HEK293 (cell line): ENCODE results near the gene MARK4.

Experiments used
- CTCF ChIA-PET: fragments of 350-600 bp; formaldehyde crosslinking; extraction: SDS; loops from one replicate; lab custom pipeline; 2021; ENCODE audit warnings: antibody characterized with exemption; lab: Yijun Ruan, JAX
- POLR2A ChIA-PET: fragments of 300-600 bp; formaldehyde crosslinking; extraction: SDS; loops from one replicate; lab custom pipeline; 2020; ENCODE audit warnings: antibody characterized with exemption, inconsistent platforms; lab: Yijun Ruan, JAX
- H3K27ac ChIP-seq: fragments of 200-500 bp; sonication (Bioruptor generic); 2 replicates; pipeline ENCODE4 v1.5.1; 2014; ENCODE audit warnings: low read depth, low read length, control low read depth, inconsistent platforms; ENCODE audit errors: extremely low read depth
- H3K36me3 ChIP-seq, 2 experiments: fragments of 200-500 bp in 1 of 2; sonication (Bioruptor generic) in 1 of 2; 1 replicate in 1 of 2; 2 replicates in 1 of 2; pipeline ENCODE4 v1.5.1; 2014 to 2017; ENCODE audit warnings: inconsistent platforms in 2 of 2, low read length in 2 of 2; ENCODE audit not compliant: control insufficient read depth in 2 of 2, insufficient read depth in 1 of 2
- H3K4me1 ChIP-seq: fragments of 200-500 bp; sonication (Bioruptor generic); 2 replicates; pipeline ENCODE4 v1.5.1; 2014; ENCODE audit warnings: mild to moderate bottlenecking, low read length, inconsistent platforms; ENCODE audit not compliant: control insufficient read depth, insufficient read depth
- H3K4me3 ChIP-seq: 2 replicates; pipeline ENCODE4 v1.5.1; 2011; ENCODE audit warnings: low read depth, mild to moderate bottlenecking, control low read depth, low read length, moderate library complexity
- H3K9me3 ChIP-seq: fragments of 200-500 bp; sonication (Bioruptor generic); 2 replicates; pipeline ENCODE4 v1.5.1; 2014; ENCODE audit warnings: low read depth, low read length, inconsistent platforms; ENCODE audit not compliant: control insufficient read depth, insufficient read depth
- ZBTB1 ChIP-seq: fragments of 450-650 bp; formaldehyde crosslinking; IDR thresholded peaks from 2 replicates; pipeline ENCODE4 v1.5.1; 2016; ENCODE audit warnings: missing biosample characterization, missing genetic modification characterization
- ZBTB21 ChIP-seq: fragments of 450-650 bp; formaldehyde crosslinking; IDR thresholded peaks from 2 replicates; pipeline ENCODE4 v1.5.1; 2017; ENCODE audit warnings: missing biosample characterization, missing genetic modification characterization
- ZNF121 ChIP-seq: fragments of 450-650 bp; formaldehyde crosslinking; IDR thresholded peaks from 2 replicates; pipeline ENCODE4 v1.5.1; 2016; ENCODE audit warnings: missing biosample characterization, missing genetic modification characterization
- ZNF132 ChIP-seq: fragments of 450-650 bp; formaldehyde crosslinking; IDR thresholded peaks from 2 replicates; pipeline ENCODE4 v1.5.1; 2017; ENCODE audit warnings: missing biosample characterization, missing genetic modification characterization, borderline replicate concordance
- ZNF184 ChIP-seq: fragments of 450-650 bp; IDR thresholded peaks from 2 replicates; pipeline ENCODE4 v1.5.1; 2018; ENCODE audit warnings: missing biosample characterization, mild to moderate bottlenecking, missing genetic modification characterization
- ZNF223 ChIP-seq: fragments of 450-650 bp; formaldehyde crosslinking; IDR thresholded peaks from 2 replicates; pipeline ENCODE4 v1.5.1; 2016; ENCODE audit warnings: missing biosample characterization, missing genetic modification characterization
- ZNF335 ChIP-seq: fragments of 450-650 bp; formaldehyde crosslinking; conservative IDR thresholded peaks from 2 replicates; pipeline ENCODE4 v1.5.1; 2016; ENCODE audit warnings: missing biosample characterization, missing genetic modification characterization
- ZNF473 ChIP-seq: fragments of 450-650 bp; formaldehyde crosslinking; IDR thresholded peaks from 2 replicates; pipeline ENCODE4 v1.5.1; 2017; ENCODE audit warnings: missing biosample characterization, missing genetic modification characterization
- ZNF677 ChIP-seq: fragments of 450-650 bp; IDR thresholded peaks from 2 replicates; pipeline ENCODE4 v1.5.0; 2018; ENCODE audit warnings: missing biosample characterization, mild to moderate bottlenecking, missing genetic modification characterization, moderate library complexity
- ZNF701 ChIP-seq: fragments of 450-650 bp; formaldehyde crosslinking; IDR thresholded peaks from 2 replicates; pipeline ENCODE4 v1.5.1; 2016; ENCODE audit warnings: missing biosample characterization, missing genetic modification characterization
- ZNF768 ChIP-seq: fragments of 450-650 bp; formaldehyde crosslinking; IDR thresholded peaks from 2 replicates; pipeline ENCODE4 v1.5.1; 2018; ENCODE audit warnings: missing biosample characterization, mild to moderate bottlenecking, missing genetic modification characterization
- TF ChIP-seq, protein P1 (sequence below): fragments of 450-650 bp; formaldehyde crosslinking; IDR thresholded peaks from 2 replicates; pipeline ENCODE4 v1.5.1; 2016; ENCODE audit warnings: missing biosample characterization, missing genetic modification characterization
- TF ChIP-seq, protein P2 (sequence below): fragments of 450-650 bp; formaldehyde crosslinking; IDR thresholded peaks from 2 replicates; pipeline ENCODE4 v1.5.1; 2016; ENCODE audit warnings: missing biosample characterization, missing genetic modification characterization
- TF ChIP-seq, protein P3 (sequence below): fragments of 450-650 bp; formaldehyde crosslinking; IDR thresholded peaks from 2 replicates; pipeline ENCODE4 v1.5.1; 2016; ENCODE audit warnings: missing biosample characterization, missing genetic modification characterization
- TF ChIP-seq, protein P4 (sequence below): fragments of 450-650 bp; formaldehyde crosslinking; IDR thresholded peaks from 2 replicates; pipeline ENCODE4 v1.5.1; 2017; ENCODE audit warnings: missing biosample characterization, mild to moderate bottlenecking, missing genetic modification characterization, moderate library complexity
- TF ChIP-seq, protein P5 (sequence below): fragments of 450-650 bp; formaldehyde crosslinking; optimal IDR thresholded peaks from 2 replicates; pipeline ENCODE3; 2016; ENCODE audit warnings: missing biosample characterization, mild to moderate bottlenecking, missing genetic modification characterization

Gene MARK4

DNA sequence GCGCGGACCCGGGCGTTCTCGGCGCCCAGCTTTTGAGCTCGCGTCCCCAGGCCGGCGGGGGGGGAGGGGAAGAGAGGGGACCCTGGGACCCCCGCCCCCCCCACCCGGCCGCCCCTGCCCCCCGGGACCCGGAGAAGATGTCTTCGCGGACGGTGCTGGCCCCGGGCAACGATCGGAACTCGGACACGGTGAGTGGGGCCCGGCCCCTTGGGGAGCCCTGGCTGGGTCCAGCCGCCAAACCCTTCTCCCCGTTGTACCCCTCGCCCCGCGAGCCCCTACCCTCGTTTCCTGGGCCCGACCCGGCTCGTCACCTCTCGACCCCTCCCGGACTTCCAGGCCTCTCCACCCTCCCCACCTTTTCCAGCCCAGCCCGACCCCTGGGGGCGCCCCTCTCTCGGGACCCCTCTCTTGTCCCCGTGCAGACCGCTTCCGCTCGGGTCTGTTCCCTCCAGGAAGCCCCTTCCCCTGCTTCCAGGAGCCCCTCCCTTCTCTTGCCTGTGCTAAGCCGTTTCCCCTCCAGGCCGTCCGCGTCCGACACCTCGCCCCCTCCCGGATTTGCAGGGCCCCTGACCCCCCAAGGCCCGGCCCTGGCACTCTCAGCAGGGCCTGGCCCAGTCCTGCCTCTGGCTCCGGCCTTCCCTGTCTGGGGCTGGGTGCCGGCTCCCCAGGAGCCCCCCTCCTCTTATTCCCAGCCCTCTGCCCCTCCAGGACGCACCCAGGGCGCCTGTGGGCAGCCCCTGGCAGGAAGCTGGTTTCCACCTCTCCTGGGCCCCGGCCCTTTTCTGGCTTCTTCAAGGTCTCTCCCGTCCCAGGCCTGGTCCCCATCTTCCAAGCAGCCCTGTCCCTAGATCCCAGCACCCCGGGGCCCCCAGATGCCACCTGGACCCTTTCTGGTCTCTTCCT, 632 bp downstream of the MARK4 start (continued):
- TF ChIP-seq ZNF701 (tag by site-specific recombination) (no peak), ZBTB1 (tag by site-specific recombination) (no peak), ZNF473 (no peak), ZNF132 (tag by site-specific recombination) (no peak), ZNF677 (tag by site-specific recombination) (no peak), ZNF121 (no peak), ZNF223 (tag by site-specific recombination) (no peak), ZNF184 (tag by site-specific recombination) (no peak), ZBTB21 (tag by site-specific recombination) (no peak)
- TF ChIP-seq, protein P1, sequence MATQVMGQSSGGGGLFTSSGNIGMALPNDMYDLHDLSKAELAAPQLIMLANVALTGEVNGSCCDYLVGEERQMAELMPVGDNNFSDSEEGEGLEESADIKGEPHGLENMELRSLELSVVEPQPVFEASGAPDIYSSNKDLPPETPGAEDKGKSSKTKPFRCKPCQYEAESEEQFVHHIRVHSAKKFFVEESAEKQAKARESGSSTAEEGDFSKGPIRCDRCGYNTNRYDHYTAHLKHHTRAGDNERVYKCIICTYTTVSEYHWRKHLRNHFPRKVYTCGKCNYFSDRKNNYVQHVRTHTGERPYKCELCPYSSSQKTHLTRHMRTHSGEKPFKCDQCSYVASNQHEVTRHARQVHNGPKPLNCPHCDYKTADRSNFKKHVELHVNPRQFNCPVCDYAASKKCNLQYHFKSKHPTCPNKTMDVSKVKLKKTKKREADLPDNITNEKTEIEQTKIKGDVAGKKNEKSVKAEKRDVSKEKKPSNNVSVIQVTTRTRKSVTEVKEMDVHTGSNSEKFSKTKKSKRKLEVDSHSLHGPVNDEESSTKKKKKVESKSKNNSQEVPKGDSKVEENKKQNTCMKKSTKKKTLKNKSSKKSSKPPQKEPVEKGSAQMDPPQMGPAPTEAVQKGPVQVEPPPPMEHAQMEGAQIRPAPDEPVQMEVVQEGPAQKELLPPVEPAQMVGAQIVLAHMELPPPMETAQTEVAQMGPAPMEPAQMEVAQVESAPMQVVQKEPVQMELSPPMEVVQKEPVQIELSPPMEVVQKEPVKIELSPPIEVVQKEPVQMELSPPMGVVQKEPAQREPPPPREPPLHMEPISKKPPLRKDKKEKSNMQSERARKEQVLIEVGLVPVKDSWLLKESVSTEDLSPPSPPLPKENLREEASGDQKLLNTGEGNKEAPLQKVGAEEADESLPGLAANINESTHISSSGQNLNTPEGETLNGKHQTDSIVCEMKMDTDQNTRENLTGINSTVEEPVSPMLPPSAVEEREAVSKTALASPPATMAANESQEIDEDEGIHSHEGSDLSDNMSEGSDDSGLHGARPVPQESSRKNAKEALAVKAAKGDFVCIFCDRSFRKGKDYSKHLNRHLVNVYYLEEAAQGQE (tag by site-specific recombination), result no peak
- TF ChIP-seq, protein P2, sequence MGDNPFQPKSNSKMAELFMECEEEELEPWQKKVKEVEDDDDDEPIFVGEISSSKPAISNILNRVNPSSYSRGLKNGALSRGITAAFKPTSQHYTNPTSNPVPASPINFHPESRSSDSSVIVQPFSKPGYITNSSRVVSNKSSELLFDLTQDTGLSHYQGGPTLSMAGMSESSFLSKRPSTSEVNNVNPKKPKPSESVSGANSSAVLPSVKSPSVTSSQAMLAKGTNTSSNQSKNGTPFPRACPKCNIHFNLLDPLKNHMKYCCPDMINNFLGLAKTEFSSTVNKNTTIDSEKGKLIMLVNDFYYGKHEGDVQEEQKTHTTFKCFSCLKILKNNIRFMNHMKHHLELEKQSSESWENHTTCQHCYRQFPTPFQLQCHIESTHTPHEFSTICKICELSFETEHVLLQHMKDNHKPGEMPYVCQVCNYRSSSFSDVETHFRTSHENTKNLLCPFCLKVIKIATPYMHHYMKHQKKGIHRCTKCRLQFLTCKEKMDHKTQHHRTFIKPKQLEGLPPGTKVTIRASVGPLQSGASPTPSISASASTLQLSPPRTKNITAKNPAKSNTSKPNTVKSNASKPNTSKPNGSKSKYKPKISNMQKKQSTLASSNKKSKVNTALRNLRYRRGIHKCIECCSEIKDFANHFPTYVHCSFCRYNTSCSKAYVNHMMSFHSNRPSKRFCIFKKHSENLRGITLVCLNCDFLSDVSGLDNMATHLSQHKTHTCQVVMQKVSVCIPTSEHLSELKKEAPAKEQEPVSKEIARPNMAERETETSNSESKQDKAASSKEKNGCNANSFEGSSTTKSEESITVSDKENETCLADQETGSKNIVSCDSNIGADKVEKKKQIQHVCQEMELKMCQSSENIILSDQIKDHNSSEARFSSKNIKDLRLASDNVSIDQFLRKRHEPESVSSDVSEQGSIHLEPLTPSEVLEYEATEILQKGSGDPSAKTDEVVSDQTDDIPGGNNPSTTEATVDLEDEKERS (tag by site-specific recombination), result no peak
- TF ChIP-seq, protein P3, sequence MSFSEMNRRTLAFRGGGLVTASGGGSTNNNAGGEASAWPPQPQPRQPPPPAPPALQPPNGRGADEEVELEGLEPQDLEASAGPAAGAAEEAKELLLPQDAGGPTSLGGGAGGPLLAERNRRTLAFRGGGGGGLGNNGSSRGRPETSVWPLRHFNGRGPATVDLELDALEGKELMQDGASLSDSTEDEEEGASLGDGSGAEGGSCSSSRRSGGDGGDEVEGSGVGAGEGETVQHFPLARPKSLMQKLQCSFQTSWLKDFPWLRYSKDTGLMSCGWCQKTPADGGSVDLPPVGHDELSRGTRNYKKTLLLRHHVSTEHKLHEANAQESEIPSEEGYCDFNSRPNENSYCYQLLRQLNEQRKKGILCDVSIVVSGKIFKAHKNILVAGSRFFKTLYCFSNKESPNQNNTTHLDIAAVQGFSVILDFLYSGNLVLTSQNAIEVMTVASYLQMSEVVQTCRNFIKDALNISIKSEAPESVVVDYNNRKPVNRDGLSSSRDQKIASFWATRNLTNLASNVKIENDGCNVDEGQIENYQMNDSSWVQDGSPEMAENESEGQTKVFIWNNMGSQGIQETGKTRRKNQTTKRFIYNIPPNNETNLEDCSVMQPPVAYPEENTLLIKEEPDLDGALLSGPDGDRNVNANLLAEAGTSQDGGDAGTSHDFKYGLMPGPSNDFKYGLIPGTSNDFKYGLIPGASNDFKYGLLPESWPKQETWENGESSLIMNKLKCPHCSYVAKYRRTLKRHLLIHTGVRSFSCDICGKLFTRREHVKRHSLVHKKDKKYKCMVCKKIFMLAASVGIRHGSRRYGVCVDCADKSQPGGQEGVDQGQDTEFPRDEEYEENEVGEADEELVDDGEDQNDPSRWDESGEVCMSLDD (tag by site-specific recombination), result peak; percentile 84

DNA sequence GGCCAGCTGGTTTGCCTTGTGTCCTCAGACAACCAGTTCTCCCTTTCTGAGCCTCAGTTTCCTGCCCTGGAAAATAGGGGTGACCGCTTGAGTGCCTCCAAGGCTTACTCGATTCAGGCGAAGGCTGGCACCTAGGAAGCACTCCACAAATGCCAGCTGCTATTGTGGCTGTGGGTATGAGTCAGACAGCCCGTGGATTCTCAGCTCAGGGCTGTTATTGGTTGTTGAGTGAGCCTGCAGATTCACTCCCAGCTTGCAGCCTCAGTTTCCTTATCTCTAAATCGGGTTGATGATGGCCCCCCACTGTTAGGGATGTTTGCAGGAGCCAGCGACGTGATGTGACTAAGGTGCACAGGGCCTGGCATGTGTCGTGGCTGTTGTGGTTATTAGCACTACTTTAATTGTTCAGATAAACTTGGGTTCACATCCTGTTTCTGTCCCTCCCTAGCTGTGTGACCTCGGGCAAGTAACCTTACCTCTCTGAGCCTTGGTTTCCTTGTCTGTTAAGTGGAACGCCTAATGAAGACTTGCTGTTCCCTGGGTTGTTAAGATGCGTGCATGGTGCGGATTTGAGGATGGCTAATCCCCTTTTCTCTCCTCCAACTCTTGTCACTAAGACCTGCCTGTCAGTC, 2.4 kb downstream of the MARK4 start:
- Histone ChIP-seq H3K4me3 (no peak overlapping the region), H3K4me1 (peaks cover 3% of the 10 kb centered on the region; the same call in 1 of the 2 replicates), H3K36me3 (peaks cover 7 to 20% of the 10 kb centered on the region in 2 experiments; a peak in 2 of 3 replicates), H3K27ac (no peak overlapping the region), H3K9me3 (no peaks in the 10 kb centered on the region)
- ChIA-PET CTCF (interaction anchor here (1.1 to 1.5 kb wide), 2 partner anchors 73 to 85 kb away, joined by 4 read pairs; no protein-coding TSS in a partner anchor), POLR2A (no interaction called here)
- TF ChIP-seq, protein P4, sequence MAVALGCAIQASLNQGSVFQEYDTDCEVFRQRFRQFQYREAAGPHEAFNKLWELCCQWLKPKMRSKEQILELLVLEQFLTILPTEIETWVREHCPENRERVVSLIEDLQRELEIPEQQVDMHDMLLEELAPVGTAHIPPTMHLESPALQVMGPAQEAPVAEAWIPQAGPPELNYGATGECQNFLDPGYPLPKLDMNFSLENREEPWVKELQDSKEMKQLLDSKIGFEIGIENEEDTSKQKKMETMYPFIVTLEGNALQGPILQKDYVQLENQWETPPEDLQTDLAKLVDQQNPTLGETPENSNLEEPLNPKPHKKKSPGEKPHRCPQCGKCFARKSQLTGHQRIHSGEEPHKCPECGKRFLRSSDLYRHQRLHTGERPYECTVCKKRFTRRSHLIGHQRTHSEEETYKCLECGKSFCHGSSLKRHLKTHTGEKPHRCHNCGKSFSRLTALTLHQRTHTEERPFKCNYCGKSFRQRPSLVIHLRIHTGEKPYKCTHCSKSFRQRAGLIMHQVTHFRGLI (tag by site-specific recombination), result no peak
- peak; percentile 36; the same call in 1 of the 2 replicates for TF ChIP-seq ZNF335
- TF ChIP-seq ZNF768 (tag by site-specific recombination), result peak; percentile 79
- TF ChIP-seq, protein P5, sequence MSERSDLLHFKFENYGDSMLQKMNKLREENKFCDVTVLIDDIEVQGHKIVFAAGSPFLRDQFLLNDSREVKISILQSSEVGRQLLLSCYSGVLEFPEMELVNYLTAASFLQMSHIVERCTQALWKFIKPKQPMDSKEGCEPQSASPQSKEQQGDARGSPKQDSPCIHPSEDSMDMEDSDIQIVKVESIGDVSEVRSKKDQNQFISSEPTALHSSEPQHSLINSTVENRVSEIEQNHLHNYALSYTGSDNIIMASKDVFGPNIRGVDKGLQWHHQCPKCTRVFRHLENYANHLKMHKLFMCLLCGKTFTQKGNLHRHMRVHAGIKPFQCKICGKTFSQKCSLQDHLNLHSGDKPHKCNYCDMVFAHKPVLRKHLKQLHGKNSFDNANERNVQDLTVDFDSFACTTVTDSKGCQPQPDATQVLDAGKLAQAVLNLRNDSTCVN, result peak; percentile 8
